Keratinocyte (primary cell): ENCODE data around the gene NIPA2. TPM values are rescaled to one million over a fixed set of nuclear protein-coding genes. Genes with fewer than 3 reads are reported as not detected.
A peak's percentile ranks its signal among the peaks of the same experiment; 100 is the strongest.

Source experiments
- DNase-seq: peaks from one replicate; pipeline ENCODE4 v3.0.0-alpha.2; 2011; ENCODE audit warnings: low read depth, missing footprints, low spot score
- FAIRE-seq: peaks from 2 replicates; lab custom pipeline; 2011; peaks lifted over from hg19 to GRCh38; lab: Jason Lieb, UNC
- H2AFZ ChIP-seq: 2 replicates; pipeline ENCODE4 v1.6.0; 2012; ENCODE audit warnings: low read length, control low read depth, inconsistent platforms; ENCODE audit not compliant: control insufficient read depth
- H3K27ac ChIP-seq: 2 replicates; pipeline ENCODE4 v1.5.1; 2011; ENCODE audit warnings: low read length; ENCODE audit not compliant: control insufficient read depth, insufficient read depth
- H3K27me3 ChIP-seq: 3 replicates; pipeline ENCODE4 v1.6.0; 2011; ENCODE audit warnings: low read length; ENCODE audit not compliant: control insufficient read depth, insufficient read depth; ENCODE audit errors: extremely low read depth
- H3K36me3 ChIP-seq, 2 experiments: 2 replicates in 1 of 2; 3 replicates in 1 of 2; pipeline ENCODE4 v1.5.1; 2011; ENCODE audit warnings: low read length in 2 of 2, mild to moderate bottlenecking in 1 of 2; ENCODE audit not compliant: control insufficient read depth in 2 of 2, insufficient read depth in 2 of 2; ENCODE audit errors: extremely low read depth in 1 of 2
- H3K4me1 ChIP-seq: 3 replicates; pipeline ENCODE4 v1.5.1; 2011; ENCODE audit warnings: low read length; ENCODE audit not compliant: control insufficient read depth, insufficient read depth; ENCODE audit errors: extremely low read depth
- H3K4me2 ChIP-seq: 3 replicates; pipeline ENCODE4 v1.6.0; 2011; ENCODE audit warnings: low read depth, low read length; ENCODE audit not compliant: control insufficient read depth, insufficient read depth; ENCODE audit errors: extremely low read depth
- H3K4me3 ChIP-seq, 3 experiments: fragments of 200-600 bp in 1 of 3; sonication (generic) in 1 of 3; 2 replicates in 2 of 3; 3 replicates in 1 of 3; pipeline ENCODE4 v1.5.1; 2011 to 2016; ENCODE audit warnings: low read length in 3 of 3, mild to moderate bottlenecking in 3 of 3, control low read depth in 2 of 3, inconsistent platforms in 1 of 3, low read depth in 1 of 3, mixed read lengths in 1 of 3, mixed run types in 1 of 3, moderate library complexity in 1 of 3; ENCODE audit not compliant: control insufficient read depth in 2 of 3, insufficient read depth in 2 of 3; ENCODE audit errors: extremely low read depth in 1 of 3
- H3K79me2 ChIP-seq: 2 replicates; pipeline ENCODE4 v1.6.0; 2012; ENCODE audit warnings: low read length; ENCODE audit not compliant: control insufficient read depth, insufficient read depth
- H3K9ac ChIP-seq: 3 replicates; pipeline ENCODE4 v1.6.0; 2011; ENCODE audit warnings: low read length; ENCODE audit not compliant: control insufficient read depth, insufficient read depth; ENCODE audit errors: extremely low read depth
- H3K9me1 ChIP-seq: 3 replicates; pipeline ENCODE4 v1.6.0; 2011; ENCODE audit warnings: low read length; ENCODE audit not compliant: control insufficient read depth, insufficient read depth; ENCODE audit errors: extremely low read depth
- H3K9me3 ChIP-seq: 2 replicates; pipeline ENCODE4 v1.5.1; 2012; ENCODE audit warnings: low read depth, low read length; ENCODE audit not compliant: control insufficient read depth
- H4K20me1 ChIP-seq: 3 replicates; pipeline ENCODE4 v1.6.0; 2011; ENCODE audit warnings: low read length; ENCODE audit not compliant: control insufficient read depth, insufficient read depth; ENCODE audit errors: extremely low read depth
- CTCF ChIP-seq, 3 experiments: IDR thresholded peaks in 1 of 3; conservative IDR thresholded peaks in 1 of 3; optimal IDR thresholded peaks in 1 of 3; 2 replicates in 2 of 3; 3 replicates in 1 of 3; pipeline versions ENCODE3 to v1.5.1; 2011; ENCODE audit warnings: low read length in 3 of 3, mild to moderate bottlenecking in 3 of 3, moderate library complexity in 2 of 3, control low read depth in 1 of 3, inconsistent platforms in 1 of 3; ENCODE audit not compliant: insufficient read depth in 2 of 3; ENCODE audit errors: extremely low read depth in 1 of 3
- EZH2 ChIP-seq: IDR thresholded peaks from one replicate; pipeline ENCODE4 v1.6.1; 2012; ENCODE audit warnings: inconsistent platforms, mild to moderate bottlenecking, low read length, moderate library complexity
- dilution Hi-C: fragments of 300-500 bp; cut with MboI; formaldehyde crosslinking; loops from one replicate; pipeline ENCODE4 v1.7.0; 2020; ENCODE audit warnings: low sequenced_read_pairs; ENCODE audit not compliant: extremely low pct_ligation_motif_present
- polyA plus RNA-seq, 5 experiments: library from polyadenylated mRNA; depleted of rRNA in 3 of 5; stranded (reverse) in 3 of 5; stranded (forward) in 1 of 5; unstranded in 1 of 5; fragments of >200 nt; gene quantifications; 1 replicate in 1 of 5; 2 replicates in 3 of 5; 3 replicates in 1 of 5; pipeline versions ENCODE4 v1.2.1 to v1.2.3, GENCODE V29; 2011 to 2012; ENCODE audit warnings: missing spikeins in 2 of 5, low read depth in 1 of 5, low replicate concordance in 1 of 5

NIPA2 gene
- polyA plus RNA-seq, 1 donor (not counting 4 experiments of a cell fraction or from before 2014, with no cell fraction given), result 81.2 TPM

- TF ChIP-seq CTCF (optimal IDR thresholded peaks at IDR 0.05 in 1 of 3, IDR thresholded peaks at IDR 0.05 in 1 of 3, conservative IDR thresholded peaks at IDR 0.05 in 1 of 3; ENCODE audit: extremely low read depth in 1 of 3, insufficient read depth in 2 of 3, low read length in 3 of 3), result no peak
- Histone ChIP-seq H3K36me3 (peaks cover 6 to 22% of the 10 kb centered on the region in 2 experiments), H3K27me3 (no peaks in the 10 kb centered on the region), H3K9me1 (no peaks in the 10 kb centered on the region), H3K4me1 (peaks cover 3% of the 10 kb centered on the region), H3K27ac (peak overlapping the region; percentile 48), H3K79me2 (no peaks in the 10 kb centered on the region), H3K9ac (no peak overlapping the region), H2AFZ (no peak overlapping the region), H3K9me3 (no peaks in the 10 kb centered on the region), H4K20me1 (peaks cover 5% of the 10 kb centered on the region), H3K4me3 (no peak overlapping the region), H3K4me2 (no peak overlapping the region)
- no peak for FAIRE-seq
- dilution Hi-C loops, result no loop called here
- DNase-seq, result peak; percentile 23
Observed at GRCh38 chr15:22888120-22888859, 49.8 kb downstream of the NIPA2 start.

GRCh38 chr15:22889146-22889818, 50.8 kb downstream of the NIPA2 start:
- Histone ChIP-seq H4K20me1 (peaks cover 5% of the 10 kb centered on the region), H3K9me1 (no peaks in the 10 kb centered on the region), H3K27me3 (no peaks in the 10 kb centered on the region), H3K79me2 (no peaks in the 10 kb centered on the region), H3K9me3 (no peaks in the 10 kb centered on the region), H3K27ac (no peak overlapping the region), H3K36me3 (peaks cover 10 to 30% of the 10 kb centered on the region in 2 experiments), H3K4me1 (peaks cover 3% of the 10 kb centered on the region), H2AFZ (no peak overlapping the region), H3K4me3 (no peak overlapping the region), H3K9ac (no peak overlapping the region), H3K4me2 (no peak overlapping the region)
- FAIRE-seq (no peak), DNase-seq (no peak)
- dilution Hi-C loops, result no loop called here
- TF ChIP-seq CTCF (optimal IDR thresholded peaks at IDR 0.05 in 1 of 3, IDR thresholded peaks at IDR 0.05 in 1 of 3, conservative IDR thresholded peaks at IDR 0.05 in 1 of 3; ENCODE audit: extremely low read depth in 1 of 3, insufficient read depth in 2 of 3, low read length in 3 of 3) (no peak), EZH2 (no peak)
